NT2/D1 (cell line): ENCODE results near the gene GOPC.

Experiments
- YY1 ChIP-seq: IDR thresholded peaks from 2 replicates; pipeline ENCODE4 v1.6.1; 2011; ENCODE audit not compliant: insufficient read length, insufficient read depth
- ZNF274 ChIP-seq: IDR thresholded peaks from 2 replicates; pipeline ENCODE4 v1.6.1; 2011; ENCODE audit warnings: mild to moderate bottlenecking, low read depth, low read length

DNA sequence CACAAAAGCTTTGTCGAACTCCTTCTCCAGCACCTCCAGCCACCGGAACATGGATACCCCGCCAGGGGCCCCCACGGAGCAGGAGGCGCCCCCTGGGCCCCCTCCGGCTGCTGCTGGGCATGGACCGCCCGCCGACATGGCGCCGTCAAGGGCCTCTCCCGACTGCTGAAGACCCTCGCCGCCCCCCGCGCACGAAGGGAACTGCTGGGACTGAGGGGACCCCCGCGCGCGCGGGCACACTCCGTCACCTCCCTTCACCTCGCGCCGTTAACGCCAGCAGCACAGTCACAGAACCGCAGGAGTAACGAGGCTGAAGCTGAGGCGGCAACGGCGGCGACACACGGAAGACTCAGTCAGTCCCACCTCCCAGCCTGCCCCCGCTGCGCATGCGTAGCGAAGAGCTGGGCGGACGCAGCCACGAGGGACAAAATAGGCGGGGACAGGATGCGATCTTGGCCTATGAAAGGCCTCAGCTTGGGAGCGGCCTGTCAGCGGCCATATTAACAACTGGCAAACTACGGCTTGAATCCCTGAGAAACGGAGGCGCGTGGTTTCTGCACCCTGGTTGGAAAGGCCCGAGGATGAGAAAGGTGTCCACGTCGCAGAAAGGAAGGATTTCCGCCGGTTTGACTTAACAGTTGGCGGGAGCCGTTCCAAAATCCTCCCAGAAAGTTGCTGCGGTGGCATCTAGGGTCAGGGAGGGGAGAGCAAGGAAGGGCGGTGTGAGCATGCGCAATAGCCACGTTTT lies at the start of gene GOPC:
- TF ChIP-seq ZNF274 (no peak), YY1 (peak; percentile 89)
